ENCODE results near the gene BRD7.

DNA sequence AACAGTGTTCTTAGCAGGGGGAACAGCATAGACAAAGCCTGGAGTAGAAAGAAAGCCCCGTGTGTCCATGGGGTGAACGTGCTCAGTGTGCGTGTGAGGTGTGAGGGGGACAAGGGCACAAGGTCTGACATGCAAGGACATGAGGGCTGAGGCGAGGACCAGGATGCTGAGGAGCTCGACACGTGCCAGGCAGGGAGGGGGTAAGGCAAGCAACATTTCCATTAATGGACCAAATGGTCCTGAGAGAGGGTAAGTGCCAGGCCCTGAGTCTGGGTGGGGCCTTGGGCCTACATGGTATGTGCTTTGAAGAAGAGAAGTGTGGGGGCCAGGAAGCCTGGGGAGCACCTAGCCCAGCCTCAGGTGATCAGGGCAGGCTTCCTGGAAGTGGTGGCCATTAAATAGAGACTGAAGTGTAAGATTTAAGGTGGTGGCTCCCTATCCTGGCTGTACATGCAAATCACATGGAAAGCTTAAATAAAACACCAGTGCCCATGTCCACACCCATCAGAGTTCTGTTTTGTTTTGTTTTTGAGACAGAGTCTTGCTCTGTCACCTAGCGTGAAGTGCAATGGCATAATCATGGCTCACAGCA, 73.2 kb downstream of the BRD7 start:
- TF ChIP-seq, protein P1, sequence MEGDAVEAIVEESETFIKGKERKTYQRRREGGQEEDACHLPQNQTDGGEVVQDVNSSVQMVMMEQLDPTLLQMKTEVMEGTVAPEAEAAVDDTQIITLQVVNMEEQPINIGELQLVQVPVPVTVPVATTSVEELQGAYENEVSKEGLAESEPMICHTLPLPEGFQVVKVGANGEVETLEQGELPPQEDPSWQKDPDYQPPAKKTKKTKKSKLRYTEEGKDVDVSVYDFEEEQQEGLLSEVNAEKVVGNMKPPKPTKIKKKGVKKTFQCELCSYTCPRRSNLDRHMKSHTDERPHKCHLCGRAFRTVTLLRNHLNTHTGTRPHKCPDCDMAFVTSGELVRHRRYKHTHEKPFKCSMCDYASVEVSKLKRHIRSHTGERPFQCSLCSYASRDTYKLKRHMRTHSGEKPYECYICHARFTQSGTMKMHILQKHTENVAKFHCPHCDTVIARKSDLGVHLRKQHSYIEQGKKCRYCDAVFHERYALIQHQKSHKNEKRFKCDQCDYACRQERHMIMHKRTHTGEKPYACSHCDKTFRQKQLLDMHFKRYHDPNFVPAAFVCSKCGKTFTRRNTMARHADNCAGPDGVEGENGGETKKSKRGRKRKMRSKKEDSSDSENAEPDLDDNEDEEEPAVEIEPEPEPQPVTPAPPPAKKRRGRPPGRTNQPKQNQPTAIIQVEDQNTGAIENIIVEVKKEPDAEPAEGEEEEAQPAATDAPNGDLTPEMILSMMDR (conservative IDR thresholded peaks at IDR 0.05; ENCODE audit: low read depth, low read length) = no peak
- TF ChIP-seq EZH2 (IDR thresholded peaks at IDR 0.05; ENCODE audit: low read length, unreplicated experiment) = no peak

Measured in PC-3 (cell line).